ENCODE data around the gene FAM107A.
"Not testable (repeated sequence)": the region's sequence is repeated elsewhere in the genome, so short reads cannot be mapped to it uniquely, and the experiment has no call there.

The FAM107A gene

DNA sequence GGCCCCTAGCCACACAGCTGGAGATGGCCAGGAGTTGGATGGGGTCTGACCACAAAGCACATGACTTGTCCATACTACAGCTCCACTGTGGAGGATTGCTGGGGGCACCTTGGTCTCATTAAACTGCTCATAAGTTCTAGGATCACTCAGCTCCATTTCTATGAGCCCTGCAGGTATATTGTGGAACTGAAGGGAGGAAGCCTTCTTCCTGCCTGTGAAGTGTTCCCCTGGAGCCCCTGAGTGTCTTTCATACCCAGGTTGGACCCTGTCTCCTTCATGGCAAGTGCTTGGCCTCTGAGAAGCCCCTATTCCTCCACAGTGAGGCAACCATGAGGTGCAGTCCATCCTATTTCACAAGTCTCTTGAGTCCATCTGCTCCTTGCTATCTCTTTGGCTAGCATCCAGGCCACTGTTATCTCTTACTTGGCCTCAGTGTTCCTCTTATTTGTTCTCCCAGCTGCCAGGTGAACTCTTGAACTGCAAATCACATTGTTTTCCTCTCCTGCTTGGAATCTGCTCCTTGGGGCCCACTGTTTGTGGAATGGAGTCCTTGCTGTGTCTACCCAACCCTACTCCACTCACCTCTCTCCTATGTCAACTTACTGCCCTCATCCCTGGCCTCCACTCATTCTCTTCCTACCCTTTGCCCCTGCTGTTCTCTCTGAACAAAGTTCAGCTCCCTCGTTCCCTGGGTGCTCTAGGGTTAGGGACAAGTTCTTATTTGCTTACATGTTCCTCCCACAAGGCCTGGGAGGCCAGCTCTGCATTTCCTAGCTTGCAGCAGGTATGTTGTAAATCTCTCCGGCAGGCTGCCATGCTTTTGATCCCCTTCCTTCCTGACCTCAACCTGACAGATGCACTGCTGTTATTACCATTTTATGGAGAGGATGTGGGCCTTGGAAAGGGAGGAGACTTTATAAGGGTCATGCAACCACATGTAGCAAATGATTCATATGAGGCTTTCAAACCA lies 41.4 kb downstream of the FAM107A start:
- DNase-seq: no peak

DNA sequence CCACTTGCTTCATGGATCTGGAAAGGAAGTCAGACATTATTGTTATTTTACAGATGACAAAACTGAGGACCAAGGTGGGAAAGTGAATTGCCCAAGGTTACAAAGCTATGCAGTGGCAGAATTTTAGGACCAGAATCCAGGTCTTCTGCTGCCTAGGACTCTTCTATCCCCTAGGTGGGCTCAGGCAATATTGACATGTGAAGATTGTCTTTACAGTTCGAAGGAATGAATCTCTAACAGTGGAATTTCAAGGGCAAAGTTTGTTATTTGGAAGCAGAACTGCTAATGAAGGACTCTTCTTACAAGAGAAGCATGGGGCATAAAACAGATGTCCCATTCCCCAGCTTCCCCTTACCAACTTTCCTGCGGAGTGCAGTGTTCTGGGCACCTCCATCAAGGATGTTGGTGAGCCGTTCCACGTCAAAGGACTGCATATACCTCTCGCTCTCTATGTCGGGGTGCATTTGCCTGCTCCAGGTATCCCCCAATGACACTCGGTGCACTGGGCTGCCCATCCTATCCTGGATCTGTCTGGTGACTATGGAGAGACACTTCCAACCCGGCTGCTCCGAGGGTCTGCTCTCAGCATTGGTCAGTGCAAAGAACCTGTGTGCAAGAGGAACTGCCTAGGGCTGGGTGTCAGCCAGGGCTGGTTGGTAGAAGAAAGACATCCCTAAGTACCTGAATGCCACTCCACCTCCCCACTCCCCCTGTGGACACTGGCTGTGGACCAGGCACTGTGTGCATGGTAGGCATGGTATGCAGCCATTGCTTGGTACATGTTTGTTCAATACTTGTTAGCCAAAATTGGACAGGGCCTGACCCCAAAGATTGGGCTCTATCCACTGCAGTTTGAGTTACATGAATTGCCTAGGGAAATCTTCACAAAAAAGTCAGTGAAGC lies 42.3 kb downstream of the FAM107A start:
- DNase-seq: no peak

DNA sequence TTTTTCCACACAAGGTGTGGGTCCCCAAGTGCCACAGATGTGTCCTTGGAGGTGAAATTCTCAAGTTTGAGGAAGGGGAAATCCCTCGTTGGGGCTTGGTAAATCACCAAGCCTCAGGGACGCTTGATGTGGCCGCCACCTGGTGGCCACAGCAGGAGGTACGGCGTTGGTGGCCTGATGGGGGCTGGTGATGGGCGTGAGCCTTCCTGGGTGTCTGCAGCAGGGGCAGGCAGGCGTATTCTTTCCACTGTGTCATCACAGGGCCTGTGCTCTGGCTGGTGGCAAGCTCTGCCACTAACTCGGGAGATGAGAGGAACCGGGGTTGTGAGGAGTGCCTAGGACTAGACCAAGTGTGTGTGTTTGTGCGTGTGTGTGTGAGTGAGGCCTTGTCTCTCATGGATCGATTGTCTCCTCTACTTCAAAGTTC lies 44.4 kb downstream of the FAM107A start:
- peak; percentile 79 for DNase-seq

DNA sequence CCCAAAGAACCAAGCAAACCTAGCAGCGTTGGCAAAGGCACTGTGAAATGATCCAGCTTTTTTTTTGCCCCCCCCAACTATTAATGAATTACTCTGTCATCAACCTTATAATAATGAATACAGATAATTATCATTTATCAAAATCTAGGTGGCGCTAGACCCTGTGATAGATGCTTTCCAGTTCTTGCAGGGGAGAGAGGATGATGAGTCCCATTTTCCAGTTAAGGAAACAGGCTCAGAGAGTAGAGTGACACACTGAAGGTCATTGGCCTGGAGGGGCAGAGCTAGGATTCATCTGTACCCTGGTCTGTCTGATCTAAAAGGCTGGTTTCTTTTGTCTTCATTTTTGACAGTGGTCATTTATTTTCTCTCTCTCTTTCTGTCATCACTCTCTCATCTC lies 45.2 kb downstream of the FAM107A start:
- peak; percentile 16 for DNase-seq

DNA sequence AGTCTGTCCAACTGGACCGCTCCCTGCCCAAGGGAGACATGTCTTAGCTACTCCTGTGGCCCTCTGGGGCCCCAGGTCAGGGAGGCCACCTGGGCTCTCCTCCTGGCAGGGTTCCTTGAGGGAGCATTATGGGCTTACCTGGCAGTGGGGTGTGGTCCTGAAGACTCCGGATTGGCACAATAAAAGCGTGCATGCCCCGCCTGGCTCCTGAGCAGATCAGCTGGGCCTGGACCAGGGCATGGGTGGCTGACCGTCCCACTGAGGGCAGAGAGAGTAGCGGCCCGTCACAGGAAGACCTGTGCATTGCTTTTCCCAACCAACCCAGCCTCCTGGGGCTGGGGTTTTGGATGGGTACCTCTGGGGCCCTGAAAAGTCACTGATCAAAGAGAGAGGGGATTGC lies 45.6 kb downstream of the FAM107A start:
- no peak for DNase-seq

DNA sequence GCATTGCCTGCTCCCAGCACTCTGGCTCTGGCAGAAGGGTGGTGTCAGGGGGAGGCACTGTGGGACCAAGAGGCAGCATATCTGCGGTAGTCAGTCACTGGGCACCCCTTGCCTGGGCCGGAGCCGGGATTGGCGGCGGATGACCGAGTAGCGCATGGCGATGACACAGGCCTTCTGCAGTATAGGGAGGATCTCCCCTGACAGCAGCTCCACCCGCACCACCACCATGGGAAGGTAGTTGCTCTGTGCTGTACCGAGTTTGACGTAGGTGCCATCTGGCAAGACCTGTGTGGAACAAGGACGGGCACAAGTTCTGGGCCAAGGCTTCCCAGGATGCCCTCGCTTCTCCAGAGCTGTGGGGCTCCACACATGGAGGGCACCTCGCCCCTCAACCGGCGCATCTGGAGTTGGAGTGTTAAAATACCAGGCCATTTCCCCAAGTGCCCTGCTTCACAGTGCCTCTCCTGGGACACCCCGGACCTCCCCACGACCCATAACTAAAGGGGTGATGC lies 46.8 kb downstream of the FAM107A start:
- no peak for DNase-seq

DNA sequence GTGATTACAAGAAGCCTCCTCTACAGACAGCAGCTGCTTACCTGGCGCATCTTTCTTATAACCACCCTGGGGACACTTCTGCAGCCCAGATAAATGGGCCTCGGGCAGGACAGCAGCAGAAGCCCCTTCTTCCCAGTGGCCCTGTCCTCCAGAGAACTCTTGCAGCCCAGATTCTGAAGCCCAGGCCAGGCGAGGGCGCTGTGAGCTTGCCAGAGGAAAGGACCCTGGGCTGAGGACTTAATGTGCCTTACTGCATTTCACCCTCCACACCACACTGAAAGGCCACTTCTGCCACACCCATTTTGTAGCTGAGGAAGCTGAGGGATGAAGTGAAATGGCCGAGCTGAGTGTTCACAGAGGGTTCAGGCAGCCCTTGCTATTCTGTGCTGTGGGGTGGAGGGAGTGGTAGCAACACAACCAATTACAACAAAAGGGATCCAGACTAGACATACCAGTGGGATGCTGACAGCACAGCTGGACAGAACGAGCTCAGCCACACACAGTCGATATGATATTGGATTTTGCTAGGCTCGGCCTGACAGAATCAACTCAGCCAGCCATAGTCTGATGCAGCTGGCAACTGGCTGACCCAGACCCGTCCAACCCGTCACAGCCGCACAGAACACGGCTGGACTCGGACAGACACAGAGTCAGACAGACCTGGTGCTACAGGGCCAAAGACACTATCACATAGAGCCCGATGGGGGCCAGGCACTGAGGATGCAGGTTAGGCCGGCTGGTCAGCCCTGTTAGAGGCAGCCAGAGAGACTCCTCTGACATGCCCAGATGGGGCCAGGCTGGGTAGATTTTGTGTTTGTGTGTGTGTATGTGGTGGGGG lies 47.5 kb downstream of the FAM107A start:
- peak; percentile 37 for DNase-seq

DNA sequence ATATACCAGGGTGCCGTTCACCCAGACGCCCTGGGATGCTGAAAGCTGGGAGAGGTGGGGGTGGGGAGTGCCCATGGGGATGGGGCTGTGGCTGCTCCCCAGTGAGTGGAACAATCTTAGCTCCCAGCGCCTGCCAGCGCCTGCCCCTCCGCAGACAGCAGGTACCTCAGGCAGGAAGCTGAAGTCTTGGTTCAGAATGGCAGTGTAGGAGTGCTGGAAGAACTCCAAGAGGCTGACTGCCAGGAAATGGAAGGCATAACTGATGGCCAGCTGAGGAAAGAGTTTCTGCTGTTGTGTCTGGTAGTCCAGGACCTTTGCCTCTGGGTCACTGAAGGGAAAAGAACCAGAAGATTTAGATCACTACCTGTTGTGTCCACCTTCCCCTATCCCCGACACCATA lies 48.6 kb downstream of the FAM107A start:
- peak; percentile 54 for DNase-seq

DNA sequence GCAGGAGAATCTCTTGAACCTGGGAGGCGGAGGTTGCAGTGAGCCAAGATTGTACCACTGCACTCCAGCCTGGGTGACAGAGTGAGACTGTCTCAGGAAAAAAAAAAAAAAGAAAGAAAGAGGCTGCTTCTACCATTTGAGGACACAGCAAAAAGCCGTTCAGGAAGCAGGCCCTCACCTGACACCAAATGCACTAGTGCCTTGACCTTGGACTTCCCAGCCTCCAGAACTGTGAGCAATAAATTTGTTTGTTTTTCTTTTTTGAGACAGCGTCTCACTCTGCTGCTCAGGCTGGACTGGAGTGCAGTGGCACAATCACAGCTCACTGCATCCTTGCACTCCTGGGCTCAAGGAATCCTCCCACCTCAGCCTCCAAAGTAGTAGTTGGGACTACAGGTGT lies 49.8 kb downstream of the FAM107A start:
- DNase-seq: not testable (repeated sequence)

DNA sequence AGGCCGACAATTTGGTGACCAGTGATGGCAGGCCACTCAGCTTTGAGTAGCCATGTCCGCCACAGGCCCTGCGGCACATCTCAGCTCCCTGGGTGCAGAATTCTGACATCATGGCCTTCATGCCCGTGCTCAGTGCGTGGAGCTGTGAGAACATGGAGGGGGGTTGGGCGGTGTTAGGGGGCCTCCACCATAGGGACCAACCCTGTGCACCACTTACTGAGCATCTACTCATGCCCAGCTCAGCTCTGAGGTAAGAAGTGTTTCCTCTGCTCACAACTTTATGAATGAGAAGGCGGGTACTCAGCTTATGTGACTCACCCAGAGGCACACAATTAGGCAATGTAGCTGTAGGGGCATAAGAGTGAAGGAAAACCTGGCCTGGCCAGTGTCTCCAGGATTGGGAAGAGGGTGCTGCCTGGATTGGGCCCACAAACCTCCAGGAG lies 50.7 kb downstream of the FAM107A start:
- no peak for DNase-seq

DNA sequence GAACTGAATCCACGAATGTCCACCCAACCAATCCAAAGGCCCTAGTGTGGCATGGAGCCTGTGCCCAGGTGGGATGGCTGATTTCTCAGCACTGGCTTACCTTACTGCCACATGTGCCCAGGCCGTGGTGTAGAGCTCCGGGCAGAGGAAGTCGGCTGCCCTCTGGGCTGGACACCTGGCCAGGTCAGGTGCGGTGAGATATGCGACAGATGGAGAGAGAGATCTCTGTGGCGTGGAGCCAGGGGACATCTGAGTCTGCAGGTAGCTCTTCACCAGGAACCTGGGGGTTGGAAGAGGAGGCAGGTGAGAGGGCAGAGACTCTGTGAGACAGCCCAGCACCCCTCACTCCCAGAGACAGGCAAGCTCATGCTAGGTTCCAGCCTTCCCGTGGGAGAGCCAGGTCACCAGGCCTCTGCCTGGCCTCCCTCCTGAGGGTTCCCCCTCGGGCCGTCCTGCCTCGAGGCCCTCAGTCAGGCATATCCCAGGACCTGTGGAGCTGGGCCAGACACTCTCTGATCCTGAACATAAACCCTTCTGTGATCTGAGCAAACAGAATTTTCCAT lies 52.8 kb downstream of the FAM107A start:
- DNase-seq: no peak

DNA sequence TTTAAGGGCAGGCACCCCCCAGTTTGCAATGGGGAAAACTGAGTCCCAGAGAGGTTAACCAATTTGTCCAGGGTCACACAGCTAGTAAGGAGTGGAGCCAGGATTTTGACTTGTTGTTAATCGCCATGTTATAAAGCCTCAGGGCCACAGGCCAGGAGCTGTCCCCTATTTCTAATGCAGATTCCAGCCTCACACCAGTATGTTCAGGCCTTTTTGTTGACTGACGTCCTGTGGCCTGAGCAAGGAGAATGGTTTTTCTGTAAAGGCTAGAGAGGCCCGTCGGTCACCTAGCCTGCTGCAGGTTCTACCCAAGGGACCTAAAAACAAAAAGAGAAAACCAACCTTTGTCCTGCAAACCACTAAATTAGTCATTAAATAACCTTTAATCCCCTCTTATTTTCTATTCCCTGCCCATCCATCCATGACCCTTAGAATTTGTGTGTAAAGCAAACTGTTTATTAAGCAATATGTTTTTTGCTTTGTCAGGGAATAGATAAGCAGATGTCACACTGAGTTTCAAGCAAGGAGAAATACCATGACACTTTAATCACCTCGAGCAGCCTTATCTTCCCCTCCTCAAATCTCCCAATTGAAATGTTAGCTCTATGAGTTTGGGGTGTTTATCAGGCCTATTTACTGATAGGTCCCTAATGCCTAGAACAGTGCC lies 54.3 kb downstream of the FAM107A start:
- DNase-seq: no peak

DNA sequence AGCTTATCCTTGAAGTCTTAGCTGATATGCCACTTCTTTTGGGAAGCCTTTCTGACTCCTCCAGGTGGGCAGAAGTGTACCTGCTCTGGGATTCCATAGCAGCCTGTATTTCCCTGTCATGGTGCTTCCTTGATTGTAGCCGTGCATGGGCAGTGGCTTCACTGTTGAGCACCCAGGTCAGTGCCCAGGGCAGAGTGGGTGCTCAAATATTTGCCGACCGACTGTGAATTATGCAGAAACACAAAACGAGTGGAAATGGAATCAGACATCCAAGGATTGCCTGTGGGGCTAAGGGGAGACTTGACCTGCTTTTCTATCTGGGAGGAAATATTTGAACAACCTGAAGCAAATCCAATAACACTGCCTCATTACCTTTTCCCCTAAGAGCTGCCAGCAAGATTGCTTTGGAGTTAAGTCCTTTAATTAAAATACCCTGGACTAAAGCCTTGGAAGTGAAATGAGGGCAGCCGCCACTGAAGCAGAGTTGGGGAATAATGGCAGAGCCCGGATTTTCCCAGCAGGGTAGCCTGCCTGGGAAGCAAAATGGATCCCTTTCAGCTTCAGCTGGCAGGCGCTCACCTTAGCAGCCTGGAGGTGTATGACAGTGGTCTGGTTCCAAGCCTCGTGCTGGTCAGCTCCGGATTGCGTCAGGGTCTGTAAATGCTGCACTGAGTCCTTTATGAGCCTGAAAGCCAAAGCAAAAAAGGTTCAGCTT lies 55.1 kb downstream of the FAM107A start:
- no peak for DNase-seq

DNA sequence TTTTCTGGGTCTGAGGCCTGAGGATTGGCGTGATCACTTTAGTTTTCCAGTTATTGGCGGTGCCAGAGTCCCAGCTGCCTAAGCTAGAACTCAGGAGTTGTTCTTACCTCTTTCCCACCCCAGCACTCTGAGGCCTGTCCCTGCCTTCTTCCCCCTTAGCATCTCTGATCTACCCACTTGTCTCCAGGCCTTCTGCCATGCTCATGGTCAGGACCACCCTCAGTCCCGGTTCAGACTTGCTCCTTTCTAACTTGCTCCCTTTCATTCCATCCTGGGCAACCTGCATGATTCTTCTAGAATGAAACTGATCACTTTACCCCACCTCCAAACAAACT lies 55.9 kb downstream of the FAM107A start:
- no peak for DNase-seq

DNA sequence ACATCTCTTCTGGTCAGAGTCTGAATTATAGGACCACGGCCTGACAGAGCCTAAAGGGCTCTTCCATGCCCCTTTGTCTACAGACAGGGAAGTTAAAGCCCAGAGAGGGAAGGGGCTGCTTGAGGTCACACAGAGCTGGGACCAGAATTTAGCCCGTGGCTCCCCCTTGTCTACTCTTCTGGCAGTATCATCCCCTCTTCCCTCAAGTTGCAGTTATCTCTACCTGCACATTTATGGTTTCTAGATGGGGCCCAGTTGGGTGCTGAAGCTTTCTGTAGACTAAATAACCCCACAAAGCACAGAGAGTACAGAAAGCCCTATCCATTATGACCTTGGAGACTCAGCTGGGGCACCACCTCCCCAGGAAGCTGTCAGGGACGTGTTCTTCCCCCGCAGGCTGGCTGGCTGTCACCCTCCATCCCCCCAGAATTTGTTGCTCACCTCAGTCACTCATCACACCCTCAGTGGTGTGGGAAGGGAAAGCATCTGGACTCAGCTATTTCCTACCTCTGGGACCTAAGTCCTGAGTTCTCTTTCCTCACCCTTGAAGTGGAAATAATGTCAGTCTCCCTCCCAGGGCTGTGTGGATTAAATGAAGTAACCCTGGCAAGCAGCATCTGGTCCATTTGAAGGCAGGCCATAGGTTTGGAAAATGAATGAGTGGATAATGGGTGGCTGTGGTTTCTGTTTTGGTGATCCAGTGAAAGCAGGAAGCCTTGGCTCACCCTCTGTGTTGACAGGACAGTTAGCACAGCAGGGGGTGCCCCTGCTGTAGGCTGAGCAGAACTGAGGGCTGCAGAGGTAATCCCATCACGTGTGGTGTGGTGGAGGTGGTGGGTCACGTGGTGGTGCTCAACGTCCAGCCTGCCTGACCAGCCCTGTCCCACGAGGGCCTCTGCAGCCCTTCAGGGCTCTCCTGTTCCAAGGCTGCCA lies 56.5 kb downstream of the FAM107A start:
- no peak for DNase-seq

DNA sequence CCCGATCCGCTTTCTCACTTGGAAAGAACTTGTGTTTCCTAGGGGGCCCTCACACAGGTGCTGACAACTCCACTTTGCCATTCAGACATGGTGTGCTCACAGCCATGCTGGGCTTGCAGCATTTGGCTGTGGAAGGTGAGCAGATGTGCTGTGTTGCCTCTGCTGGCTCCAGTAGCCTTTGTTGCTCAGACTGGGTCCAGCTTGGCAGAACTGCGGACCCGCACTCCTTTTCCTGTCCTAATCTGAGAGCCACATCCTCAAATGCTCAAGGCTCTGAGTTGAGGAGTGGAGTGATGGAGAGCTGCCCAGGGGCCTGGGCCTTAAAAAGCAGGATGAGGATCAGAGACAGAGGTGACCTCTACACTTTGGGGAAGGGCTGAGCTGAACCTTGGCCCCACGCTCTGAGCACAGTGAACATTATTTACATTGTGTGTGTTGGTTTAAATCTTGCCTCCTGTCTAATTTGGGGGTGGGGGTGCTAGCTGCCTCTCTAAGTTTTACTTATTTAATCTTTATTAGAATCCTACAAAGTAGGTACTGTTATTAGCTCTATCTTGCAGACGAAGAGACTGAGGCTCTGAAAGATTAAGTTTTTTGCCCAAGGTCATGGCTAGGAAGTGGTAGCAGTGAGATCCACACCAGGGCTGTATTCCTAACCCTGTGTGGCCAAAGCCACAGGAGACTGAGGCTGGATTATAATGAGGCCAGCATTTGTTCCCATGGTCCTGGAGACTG lies 57.4 kb downstream of the FAM107A start:
- DNase-seq: no peak

DNA sequence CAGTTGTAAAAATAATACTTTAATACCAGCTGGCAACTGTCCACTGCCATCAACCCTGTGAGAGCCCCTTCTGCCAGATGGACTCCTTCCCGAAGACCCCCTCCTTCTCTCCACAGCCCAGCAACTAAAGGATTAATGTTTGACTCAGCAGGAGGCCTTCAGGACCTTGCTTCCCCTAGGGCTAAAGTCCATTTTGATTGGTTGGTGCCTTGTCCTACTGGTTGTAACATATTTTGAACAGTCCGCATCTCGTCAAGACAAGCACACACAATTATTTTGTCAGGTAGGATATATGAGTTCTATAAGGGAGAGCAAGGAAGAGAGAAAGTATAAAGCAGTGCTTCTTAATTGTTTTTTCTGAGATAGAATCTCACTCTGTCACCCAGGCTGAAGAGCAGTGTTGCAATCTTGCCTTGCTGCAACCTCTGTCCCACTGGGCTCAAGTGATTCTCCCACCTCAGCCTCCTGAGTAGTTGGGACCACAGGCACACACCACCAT lies 58.9 kb downstream of the FAM107A start:
- no peak for DNase-seq

DNA sequence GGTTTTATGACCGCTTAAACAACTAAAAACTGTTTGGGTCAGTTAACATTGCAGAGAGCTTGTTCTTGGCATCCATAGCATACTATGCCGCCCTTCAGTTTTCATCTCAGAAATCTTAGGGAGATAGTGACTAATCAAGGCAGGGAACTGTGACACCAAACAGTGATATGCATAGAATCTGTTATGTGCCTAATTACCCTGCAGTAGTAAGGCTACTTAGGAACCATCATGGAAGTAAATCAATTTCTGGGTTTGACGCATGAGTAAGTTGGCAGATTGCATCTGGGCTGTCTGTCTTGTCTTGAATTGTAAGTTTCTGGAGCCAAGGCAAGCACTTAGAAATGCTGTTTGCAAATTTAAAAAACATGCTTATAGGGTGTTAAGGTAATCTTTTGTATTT lies 62.8 kb downstream of the FAM107A start:
- no peak for DNase-seq
